Spinal cord (tissue), 10 donors: ENCODE data around the gene PTGIR. TPM values are rescaled to one million over a fixed set of nuclear protein-coding genes. Genes with fewer than 3 reads are reported as not detected.

ENCODE experiments used
- DNase-seq, 6 donors: peaks; one replicate each; pipeline versions ENCODE4 v3.0.0 to v3.0.0-alpha.2; 2013 to 2015; ENCODE audit warnings: low spot score in 6 of 6, low read depth in 4 of 6
- H3K27ac ChIP-seq: one replicate; pipeline ENCODE4 v1.5.1; 2013; ENCODE audit warnings: low read depth, low read length, control low read depth
- H3K27me3 ChIP-seq: one replicate; pipeline ENCODE4 v1.6.1; 2013; ENCODE audit warnings: low read length; ENCODE audit not compliant: control insufficient read depth, insufficient read depth
- H3K36me3 ChIP-seq: one replicate; pipeline ENCODE4 v1.6.1; 2013; ENCODE audit warnings: low read length; ENCODE audit not compliant: control insufficient read depth, insufficient read depth
- H3K4me1 ChIP-seq: one replicate; pipeline ENCODE4 v1.6.1; 2013; ENCODE audit warnings: low read length; ENCODE audit not compliant: control insufficient read depth, insufficient read depth
- H3K4me3 ChIP-seq: one replicate; pipeline ENCODE4 v1.5.1; 2013; ENCODE audit warnings: low read depth, low read length, control low read depth
- H3K9me3 ChIP-seq: one replicate; pipeline ENCODE4 v1.6.1; 2013; ENCODE audit warnings: low read length; ENCODE audit not compliant: control insufficient read depth, insufficient read depth
- WGBS: methylation state at CpG from one replicate; pipeline ENCODE4 v1.1.5; 2013; ENCODE audit warnings: missing lambda C conversion rate; ENCODE audit not compliant: insufficient coverage; 5-methylcytosine and 5-hydroxymethylcytosine counted together
- polyA plus RNA-seq, 2 donors: library from polyadenylated mRNA; unstranded; fragments of 120-200 nt; gene quantifications; one replicate each; pipeline ENCODE4 v1.2.1, GENCODE V29; 2013; ENCODE audit not compliant: insufficient read length in 2 of 2
- total RNA-seq, 2 donors: library from RNA; depleted of rRNA in 1 of 2; stranded (reverse); fragments of 120-200 nt in 1 of 2; fragments of >200 nt in 1 of 2; gene quantifications; one replicate each; pipeline versions ENCODE4 v1.2.3 to v1.2.4, GENCODE V29; 2013 to 2014
- donor health status: healthy.

The PTGIR gene
- total and polyA plus RNA-seq, 4 donors = 0.62 to 1.9 (median 0.71) TPM

DNA sequence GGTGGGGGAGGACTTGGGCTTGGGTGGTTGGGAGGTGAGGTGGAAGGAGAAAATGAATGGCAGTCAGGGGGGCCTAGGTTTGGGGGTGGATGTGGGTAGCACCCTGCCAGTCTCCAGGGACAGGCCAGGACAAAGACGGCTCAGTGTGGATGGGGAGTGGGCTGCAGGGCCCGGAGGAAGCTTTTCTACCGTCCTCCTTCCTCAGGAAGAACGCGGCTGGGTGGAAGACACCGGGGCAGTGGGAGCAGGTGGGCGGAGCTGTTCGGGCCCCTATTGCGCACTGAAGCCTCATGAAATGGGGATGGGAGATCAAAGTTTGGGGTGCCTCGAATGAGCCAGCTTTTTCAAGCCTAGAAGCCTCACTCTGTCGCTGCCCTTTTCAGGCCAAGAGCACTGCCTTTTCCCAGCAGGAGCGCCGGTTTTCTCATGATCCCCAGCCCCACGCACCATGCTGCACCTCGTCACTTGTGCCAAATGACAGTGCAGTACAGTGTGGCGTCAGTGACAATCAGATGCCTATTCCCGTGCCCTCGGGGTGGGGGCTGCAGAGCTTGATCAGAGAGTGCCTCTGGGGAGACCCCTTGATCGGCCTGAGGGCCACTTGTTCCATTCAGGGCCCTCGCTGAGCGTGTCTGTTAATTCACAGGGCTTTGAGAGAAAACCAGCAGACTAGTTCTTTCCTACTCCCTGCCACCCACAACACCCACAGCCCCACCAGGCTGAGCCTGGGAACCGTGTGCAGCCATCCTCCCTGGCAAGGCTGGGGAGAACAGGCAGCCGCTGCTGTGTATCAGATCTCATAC is 22.3 kb downstream of the PTGIR start:
- peak in 1 of 6 donors; percentile 52 for DNase-seq
- Histone ChIP-seq H3K36me3 (peaks cover 40% of the 10 kb centered on the region), H3K4me3 (peak overlapping the region; percentile 99), H3K4me1 (peaks cover 60% of the 10 kb centered on the region), H3K27me3 (no peaks in the 10 kb centered on the region), H3K9me3 (peaks cover 1% of the 10 kb centered on the region), H3K27ac (peak overlapping the region; percentile 98)
- 15% methylated on average over 20 of the region's 23 CpGs for WGBS

DNA sequence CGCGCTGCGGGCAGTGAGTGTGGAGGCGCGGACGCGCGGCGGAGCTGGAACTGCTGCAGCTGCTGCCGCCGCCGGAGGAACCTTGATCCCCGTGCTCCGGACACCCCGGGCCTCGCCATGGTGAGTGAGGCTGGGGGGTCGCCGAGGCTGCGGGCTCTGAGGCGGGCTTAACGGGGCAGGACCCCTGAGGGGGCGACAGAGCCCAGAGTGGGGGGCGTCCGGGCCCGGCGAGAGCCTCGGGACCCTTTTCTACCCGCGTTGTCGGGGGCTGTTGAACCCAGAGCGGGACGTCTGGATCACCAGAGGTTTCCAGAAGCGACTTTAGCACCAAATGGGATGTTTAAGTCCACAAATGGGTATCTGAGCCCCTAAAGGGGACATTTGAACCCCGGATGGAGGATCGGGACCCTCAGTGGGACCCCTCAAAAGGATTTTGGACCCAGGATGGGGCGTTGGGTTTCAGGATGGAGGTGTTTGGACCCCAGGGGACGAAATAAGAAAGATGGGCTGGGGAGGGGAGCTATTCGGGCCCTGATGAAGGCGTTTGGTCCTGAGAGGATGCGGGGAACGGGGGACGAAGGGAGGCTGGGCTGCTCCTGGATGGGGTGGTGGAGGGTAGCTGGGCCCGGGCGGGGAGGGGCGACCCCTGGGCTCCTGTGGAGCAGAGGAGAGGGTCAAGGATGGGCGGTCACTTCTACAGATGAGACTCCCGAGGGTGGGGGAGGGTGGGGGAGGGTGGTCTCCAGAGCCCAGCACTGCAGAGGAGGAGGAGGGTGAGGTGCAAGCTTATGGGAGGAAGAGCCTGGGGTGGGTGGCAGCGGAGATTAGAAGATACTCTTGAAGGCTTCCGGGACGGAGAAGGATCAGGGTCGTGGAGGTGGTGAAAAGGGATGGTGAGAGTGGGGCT is 23.3 kb downstream of the PTGIR start, which contains the start of gene CALM3:
Gene CALM3, plus strand, starts transcription at position 13 of the 907 bp plus-strand sequence. Its CDS starts 105 bp downstream, at position 118.
- peak in 2 of 6 donors; percentile 58 for DNase-seq
- Histone ChIP-seq H3K4me3 (peak within 1 kb of the TSS; percentile 99), H3K9me3 (peaks cover 1% of the 10 kb centered on the region), H3K4me1 (peaks cover 49% of the 10 kb centered on the region), H3K36me3 (peaks cover 30% of the 10 kb centered on the region), H3K27me3 (no peaks in the 10 kb centered on the region), H3K27ac (peak within 1 kb of the TSS; percentile 99)
- 0% methylated on average over 49 of the region's 51 CpGs for WGBS

DNA sequence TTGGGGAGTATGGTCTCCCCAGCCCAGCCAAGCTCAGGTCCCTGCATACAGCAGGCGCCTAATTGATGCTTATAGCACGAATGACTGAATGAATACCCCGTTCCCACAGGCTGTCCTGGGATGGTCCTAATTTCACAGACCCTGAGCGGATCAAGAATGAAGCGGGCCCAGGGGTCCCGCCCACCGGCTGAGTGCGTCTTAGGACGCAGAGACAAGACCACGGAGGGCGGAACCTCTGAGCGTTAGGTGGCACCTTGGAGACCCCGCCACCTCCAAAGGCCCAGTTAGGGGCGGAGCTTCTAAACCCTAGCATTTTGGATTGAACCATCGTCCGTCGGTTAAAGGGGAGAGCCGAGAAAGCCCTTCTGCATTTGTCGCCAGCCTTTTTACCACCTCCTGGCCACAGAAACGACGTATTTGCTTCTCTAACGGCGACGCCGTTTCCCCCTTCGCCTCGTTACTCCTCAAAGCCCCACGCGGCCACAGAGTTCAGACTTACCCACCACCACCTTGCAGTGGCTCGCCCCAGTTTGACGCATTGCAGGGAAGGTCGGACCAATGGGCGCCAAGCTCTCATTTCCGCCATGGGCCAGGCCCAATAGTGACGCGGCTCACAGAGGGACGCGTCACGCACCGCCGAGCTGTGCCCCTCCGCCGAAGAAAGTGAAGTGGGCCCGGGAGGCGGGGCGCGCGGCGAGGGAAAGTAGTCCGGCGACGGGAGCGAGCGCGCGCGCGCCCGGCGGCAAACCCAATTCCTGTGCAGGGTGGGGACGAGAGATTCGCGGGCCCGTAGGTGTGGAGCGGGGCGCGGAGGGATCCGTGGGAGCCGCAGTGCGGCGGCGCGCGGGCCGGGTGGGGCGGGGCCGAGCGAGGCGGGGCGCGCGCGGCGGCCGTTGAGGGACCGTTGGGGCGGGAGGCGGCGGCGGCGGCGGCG is 24.2 kb downstream of the PTGIR start:
- Histone ChIP-seq H3K36me3 (peaks cover 21% of the 10 kb centered on the region), H3K9me3 (peaks cover 1% of the 10 kb centered on the region), H3K4me1 (peaks cover 43% of the 10 kb centered on the region), H3K27ac (peak overlapping the region; percentile 99), H3K27me3 (no peaks in the 10 kb centered on the region), H3K4me3 (peak overlapping the region; percentile 99)
- WGBS = under 1% methylated on average over 93 of the region's 93 CpGs
- DNase-seq = peak; percentile 96 to 100 (median 99)

DNA sequence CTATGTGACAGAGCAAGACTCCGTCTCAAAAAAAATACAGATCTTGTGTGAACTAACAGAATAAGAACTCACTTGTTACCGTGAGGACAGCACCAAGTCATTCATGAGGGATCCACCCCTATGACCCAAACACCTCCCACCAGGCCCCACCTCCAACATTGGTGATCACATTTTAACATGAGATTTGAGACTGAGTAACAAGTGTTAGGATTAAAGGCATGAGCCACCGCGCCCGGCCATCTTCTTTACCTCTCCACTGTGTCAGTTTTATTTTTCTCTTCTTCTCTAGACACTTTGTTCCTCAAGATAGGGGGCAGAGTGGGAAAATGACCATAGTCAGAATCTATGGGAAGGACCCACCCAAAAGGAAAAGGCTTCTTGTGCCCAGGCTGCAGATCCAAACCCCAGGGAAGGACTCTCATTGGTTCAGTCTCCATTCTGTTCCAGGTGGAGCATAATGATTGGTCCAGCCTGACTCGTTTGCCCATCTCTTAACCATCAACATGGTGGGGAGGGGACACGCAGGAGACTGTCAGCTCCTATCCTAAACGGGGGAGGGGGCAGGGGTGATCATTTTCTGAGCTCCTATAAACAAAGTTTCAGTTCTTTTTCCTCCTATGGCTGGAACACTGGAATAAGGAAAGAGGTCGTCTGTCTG is 25.0 kb downstream of the PTGIR start:
- no peak for DNase-seq
- H3K4me3 ChIP-seq = peak overlapping the region; percentile 99
- H3K9me3 ChIP-seq = peaks cover 1% of the 10 kb centered on the region
- H3K27me3 ChIP-seq = no peaks in the 10 kb centered on the region
- H3K4me1 ChIP-seq = peaks cover 34% of the 10 kb centered on the region
- peaks cover 14% of the 10 kb centered on the region for H3K36me3 ChIP-seq
- peak overlapping the region; percentile 99 for H3K27ac ChIP-seq
- WGBS = 90% methylated on average over 2 of the region's 9 CpGs

DNA sequence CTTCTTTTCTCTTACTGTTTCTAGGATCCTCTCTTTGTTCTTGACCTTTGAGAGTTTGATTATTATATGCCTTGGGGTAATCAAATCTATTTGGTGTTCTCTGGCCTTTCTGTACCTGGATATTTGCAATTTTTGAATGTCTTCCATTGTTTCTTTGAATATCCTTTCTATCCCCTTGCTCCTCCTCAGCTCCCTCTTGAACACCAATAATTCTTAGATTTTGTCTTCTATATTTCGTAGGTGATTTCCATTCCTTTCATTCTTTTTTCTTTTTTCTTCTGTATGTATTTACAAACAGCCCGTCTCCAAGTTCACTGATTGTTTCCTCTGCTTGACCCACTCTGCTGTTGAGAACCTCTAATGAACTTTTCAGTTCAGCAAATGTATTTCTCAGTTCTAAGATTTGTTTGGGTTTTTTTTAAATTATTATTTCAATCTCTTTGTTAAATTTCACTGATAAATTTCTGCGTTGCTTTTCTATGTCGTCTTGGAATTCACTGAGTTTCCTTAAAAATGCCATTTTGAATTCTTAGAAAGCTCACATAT is 26.4 kb downstream of the PTGIR start:
- Histone ChIP-seq H3K4me1 (peaks cover 20% of the 10 kb centered on the region), H3K27me3 (no peaks in the 10 kb centered on the region), H3K36me3 (peaks cover 6% of the 10 kb centered on the region), H3K4me3 (no peak overlapping the region), H3K27ac (no peak overlapping the region), H3K9me3 (peaks cover 1% of the 10 kb centered on the region)
- no CpG with 5 or more reads among the region's 4 CpGs for WGBS
- no peak for DNase-seq

DNA sequence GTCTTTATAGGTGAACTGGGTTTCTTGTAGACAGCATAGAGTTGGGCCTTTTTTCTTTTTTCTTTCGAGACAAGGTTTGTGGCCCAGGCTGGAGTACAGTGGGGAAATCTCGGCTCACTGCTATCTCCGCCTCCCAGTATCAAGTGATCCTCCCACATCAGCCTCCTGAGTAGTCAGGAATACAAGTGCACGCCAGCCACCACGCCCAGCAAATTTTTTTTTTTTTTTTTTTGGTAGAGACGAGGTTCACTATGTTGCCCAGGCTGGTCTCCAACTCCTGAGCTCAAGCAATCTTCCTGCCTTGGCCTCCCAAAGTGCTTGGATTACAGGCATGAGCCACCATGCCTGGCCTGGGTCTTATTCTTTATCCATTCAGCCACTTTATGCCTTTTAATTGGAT is 28.9 kb downstream of the PTGIR start:
- Histone ChIP-seq H3K4me3 (no peak overlapping the region), H3K9me3 (peaks cover 1% of the 10 kb centered on the region), H3K27ac (no peak overlapping the region), H3K4me1 (peaks cover 8% of the 10 kb centered on the region), H3K27me3 (no peaks in the 10 kb centered on the region), H3K36me3 (no peaks in the 10 kb centered on the region)
- no peak for DNase-seq
- WGBS = 80% methylated on average over 2 of the region's 6 CpGs

DNA sequence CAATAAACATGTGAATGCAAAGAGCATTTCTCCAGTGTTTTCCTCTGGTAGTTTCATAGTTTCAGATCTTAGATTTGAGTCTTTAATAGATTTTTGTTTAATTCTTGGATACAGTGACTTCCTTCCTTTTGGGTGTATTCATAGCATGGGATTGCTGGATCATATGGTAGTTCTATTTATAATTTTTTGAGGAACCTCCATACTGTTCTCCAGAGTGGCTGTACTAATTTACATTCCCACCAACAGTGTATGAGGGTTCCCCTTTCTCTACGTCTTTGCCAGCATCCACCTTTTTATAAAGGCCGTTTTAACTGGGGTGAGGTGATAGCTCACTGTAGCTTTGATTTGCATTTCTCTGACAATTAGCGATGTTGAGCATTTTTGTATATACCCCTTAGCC is 33.0 kb downstream of the PTGIR start:
- WGBS = no CpG with 5 or more reads among the region's 3 CpGs
- DNase-seq = no peak
- no peaks in the 10 kb centered on the region for H3K27me3 ChIP-seq
- H3K9me3 ChIP-seq = no peaks in the 10 kb centered on the region
- no peaks in the 10 kb centered on the region for H3K36me3 ChIP-seq
- no peaks in the 10 kb centered on the region for H3K4me1 ChIP-seq
- H3K4me3 ChIP-seq = no peak overlapping the region
- no peak overlapping the region for H3K27ac ChIP-seq

DNA sequence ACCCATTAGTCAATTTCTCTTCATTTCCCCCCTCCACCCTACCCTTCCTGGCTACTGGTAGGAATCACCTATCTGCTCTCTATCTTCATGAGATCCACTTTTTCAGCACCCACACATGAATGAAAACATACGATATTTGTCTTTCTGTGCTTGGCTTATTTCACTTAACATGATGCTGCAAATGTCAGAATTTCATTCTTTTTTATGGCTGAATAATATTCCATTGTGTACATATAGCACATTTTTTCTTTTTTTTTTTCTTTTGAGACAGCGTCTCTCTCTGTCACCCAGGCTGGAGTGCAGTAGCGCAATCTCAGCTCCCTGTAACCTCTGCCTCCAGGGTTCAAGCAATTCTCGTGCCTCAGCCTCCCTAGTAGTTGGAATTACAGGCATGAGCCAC is 33.6 kb downstream of the PTGIR start:
- no peak overlapping the region for H3K4me3 ChIP-seq
- WGBS = 96% methylated on average over 3 of the region's 4 CpGs
- H3K36me3 ChIP-seq = no peaks in the 10 kb centered on the region
- no peaks in the 10 kb centered on the region for H3K4me1 ChIP-seq
- no peaks in the 10 kb centered on the region for H3K27me3 ChIP-seq
- DNase-seq = no peak
- H3K27ac ChIP-seq = no peak overlapping the region
- H3K9me3 ChIP-seq = no peaks in the 10 kb centered on the region
